ENCODE results near the gene SNX2.

DNA sequence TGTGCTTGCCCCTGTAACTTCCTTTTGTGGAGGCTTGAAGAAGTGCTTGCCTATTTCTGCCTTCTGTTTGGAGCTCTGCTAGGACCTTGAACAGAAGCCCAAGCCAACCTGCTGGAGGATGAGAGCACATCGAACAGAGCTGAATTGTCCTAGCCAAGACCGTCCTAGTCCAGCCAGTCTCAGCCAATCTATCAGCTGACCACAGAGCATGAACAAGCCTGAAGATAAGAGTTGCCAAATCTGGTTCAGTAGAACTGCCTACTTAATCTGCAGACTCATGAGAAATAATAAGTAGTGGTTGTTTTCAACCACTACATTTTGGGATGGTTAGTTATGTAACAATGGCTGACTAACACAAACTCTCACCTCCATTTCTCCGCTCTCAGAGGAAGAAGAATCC lies 4.4 kb upstream of the SNX2 start:
- TF ChIP-seq, protein P1, sequence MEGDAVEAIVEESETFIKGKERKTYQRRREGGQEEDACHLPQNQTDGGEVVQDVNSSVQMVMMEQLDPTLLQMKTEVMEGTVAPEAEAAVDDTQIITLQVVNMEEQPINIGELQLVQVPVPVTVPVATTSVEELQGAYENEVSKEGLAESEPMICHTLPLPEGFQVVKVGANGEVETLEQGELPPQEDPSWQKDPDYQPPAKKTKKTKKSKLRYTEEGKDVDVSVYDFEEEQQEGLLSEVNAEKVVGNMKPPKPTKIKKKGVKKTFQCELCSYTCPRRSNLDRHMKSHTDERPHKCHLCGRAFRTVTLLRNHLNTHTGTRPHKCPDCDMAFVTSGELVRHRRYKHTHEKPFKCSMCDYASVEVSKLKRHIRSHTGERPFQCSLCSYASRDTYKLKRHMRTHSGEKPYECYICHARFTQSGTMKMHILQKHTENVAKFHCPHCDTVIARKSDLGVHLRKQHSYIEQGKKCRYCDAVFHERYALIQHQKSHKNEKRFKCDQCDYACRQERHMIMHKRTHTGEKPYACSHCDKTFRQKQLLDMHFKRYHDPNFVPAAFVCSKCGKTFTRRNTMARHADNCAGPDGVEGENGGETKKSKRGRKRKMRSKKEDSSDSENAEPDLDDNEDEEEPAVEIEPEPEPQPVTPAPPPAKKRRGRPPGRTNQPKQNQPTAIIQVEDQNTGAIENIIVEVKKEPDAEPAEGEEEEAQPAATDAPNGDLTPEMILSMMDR (IDR thresholded peaks at IDR 0.05), result no peak
- TF ChIP-seq POLR2AphosphoS5 (IDR thresholded peaks at IDR 0.05), result no peak
